ENCODE results near the gene ZNF862.

DNA sequence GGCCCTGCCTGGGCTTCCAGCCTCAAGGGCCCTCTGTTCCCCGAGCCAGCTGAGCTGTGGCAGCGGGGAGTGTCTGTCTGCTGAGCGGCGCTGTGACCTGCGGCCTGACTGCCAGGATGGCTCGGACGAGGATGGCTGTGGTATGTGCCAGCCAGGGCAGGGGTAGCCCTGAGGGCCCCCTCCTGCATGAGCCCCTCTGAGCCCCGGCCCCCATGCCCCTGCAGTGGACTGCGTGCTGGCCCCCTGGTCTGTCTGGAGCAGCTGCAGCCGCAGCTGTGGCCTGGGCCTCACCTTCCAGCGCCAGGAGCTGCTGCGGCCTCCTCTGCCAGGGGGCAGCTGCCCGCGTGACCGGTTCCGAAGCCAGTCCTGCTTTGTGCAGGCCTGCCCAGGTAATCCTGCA is 36.4 kb upstream of the ZNF862 start:
- TF ChIP-seq, protein P1, sequence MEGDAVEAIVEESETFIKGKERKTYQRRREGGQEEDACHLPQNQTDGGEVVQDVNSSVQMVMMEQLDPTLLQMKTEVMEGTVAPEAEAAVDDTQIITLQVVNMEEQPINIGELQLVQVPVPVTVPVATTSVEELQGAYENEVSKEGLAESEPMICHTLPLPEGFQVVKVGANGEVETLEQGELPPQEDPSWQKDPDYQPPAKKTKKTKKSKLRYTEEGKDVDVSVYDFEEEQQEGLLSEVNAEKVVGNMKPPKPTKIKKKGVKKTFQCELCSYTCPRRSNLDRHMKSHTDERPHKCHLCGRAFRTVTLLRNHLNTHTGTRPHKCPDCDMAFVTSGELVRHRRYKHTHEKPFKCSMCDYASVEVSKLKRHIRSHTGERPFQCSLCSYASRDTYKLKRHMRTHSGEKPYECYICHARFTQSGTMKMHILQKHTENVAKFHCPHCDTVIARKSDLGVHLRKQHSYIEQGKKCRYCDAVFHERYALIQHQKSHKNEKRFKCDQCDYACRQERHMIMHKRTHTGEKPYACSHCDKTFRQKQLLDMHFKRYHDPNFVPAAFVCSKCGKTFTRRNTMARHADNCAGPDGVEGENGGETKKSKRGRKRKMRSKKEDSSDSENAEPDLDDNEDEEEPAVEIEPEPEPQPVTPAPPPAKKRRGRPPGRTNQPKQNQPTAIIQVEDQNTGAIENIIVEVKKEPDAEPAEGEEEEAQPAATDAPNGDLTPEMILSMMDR (IDR thresholded peaks at IDR 0.05) = no peak
- TF ChIP-seq POLR2A (IDR thresholded peaks at IDR 0.05) = no peak
- no peak for TF ChIP-seq POLR2AphosphoS5 (IDR thresholded peaks at IDR 0.05)
- no peak for TF ChIP-seq EP300 (IDR thresholded peaks at IDR 0.05)

Measured in stomach (tissue), 4 donors.